Keratinocyte (primary cell): Measurements from ENCODE around the gene SLC22A12. TPM values are rescaled to one million over a fixed set of nuclear protein-coding genes. Genes with fewer than 3 reads are reported as not detected.

ENCODE experiments used
- DNase-seq: peaks from one replicate; pipeline ENCODE4 v3.0.0-alpha.2; 2011; ENCODE audit warnings: low read depth, missing footprints, low spot score
- FAIRE-seq: peaks from 2 replicates; lab custom pipeline; 2011; peaks lifted over from hg19 to GRCh38; lab: Jason Lieb, UNC
- H2AFZ ChIP-seq: 2 replicates; pipeline ENCODE4 v1.6.0; 2012; ENCODE audit warnings: low read length, control low read depth, inconsistent platforms; ENCODE audit not compliant: control insufficient read depth
- H3K27ac ChIP-seq: 2 replicates; pipeline ENCODE4 v1.5.1; 2011; ENCODE audit warnings: low read length; ENCODE audit not compliant: control insufficient read depth, insufficient read depth
- H3K27me3 ChIP-seq: 3 replicates; pipeline ENCODE4 v1.6.0; 2011; ENCODE audit warnings: low read length; ENCODE audit not compliant: control insufficient read depth, insufficient read depth; ENCODE audit errors: extremely low read depth
- H3K36me3 ChIP-seq, 2 experiments: 2 replicates in 1 of 2; 3 replicates in 1 of 2; pipeline ENCODE4 v1.5.1; 2011; ENCODE audit warnings: low read length in 2 of 2, mild to moderate bottlenecking in 1 of 2; ENCODE audit not compliant: control insufficient read depth in 2 of 2, insufficient read depth in 2 of 2; ENCODE audit errors: extremely low read depth in 1 of 2
- H3K4me1 ChIP-seq: 3 replicates; pipeline ENCODE4 v1.5.1; 2011; ENCODE audit warnings: low read length; ENCODE audit not compliant: control insufficient read depth, insufficient read depth; ENCODE audit errors: extremely low read depth
- H3K4me2 ChIP-seq: 3 replicates; pipeline ENCODE4 v1.6.0; 2011; ENCODE audit warnings: low read depth, low read length; ENCODE audit not compliant: control insufficient read depth, insufficient read depth; ENCODE audit errors: extremely low read depth
- H3K4me3 ChIP-seq, 3 experiments: fragments of 200-600 bp in 1 of 3; sonication (generic) in 1 of 3; 2 replicates in 2 of 3; 3 replicates in 1 of 3; pipeline ENCODE4 v1.5.1; 2011 to 2016; ENCODE audit warnings: low read length in 3 of 3, mild to moderate bottlenecking in 3 of 3, control low read depth in 2 of 3, inconsistent platforms in 1 of 3, low read depth in 1 of 3, mixed read lengths in 1 of 3, mixed run types in 1 of 3, moderate library complexity in 1 of 3; ENCODE audit not compliant: control insufficient read depth in 2 of 3, insufficient read depth in 2 of 3; ENCODE audit errors: extremely low read depth in 1 of 3
- H3K79me2 ChIP-seq: 2 replicates; pipeline ENCODE4 v1.6.0; 2012; ENCODE audit warnings: low read length; ENCODE audit not compliant: control insufficient read depth, insufficient read depth
- H3K9ac ChIP-seq: 3 replicates; pipeline ENCODE4 v1.6.0; 2011; ENCODE audit warnings: low read length; ENCODE audit not compliant: control insufficient read depth, insufficient read depth; ENCODE audit errors: extremely low read depth
- H3K9me1 ChIP-seq: 3 replicates; pipeline ENCODE4 v1.6.0; 2011; ENCODE audit warnings: low read length; ENCODE audit not compliant: control insufficient read depth, insufficient read depth; ENCODE audit errors: extremely low read depth
- H3K9me3 ChIP-seq: 2 replicates; pipeline ENCODE4 v1.5.1; 2012; ENCODE audit warnings: low read depth, low read length; ENCODE audit not compliant: control insufficient read depth
- H4K20me1 ChIP-seq: 3 replicates; pipeline ENCODE4 v1.6.0; 2011; ENCODE audit warnings: low read length; ENCODE audit not compliant: control insufficient read depth, insufficient read depth; ENCODE audit errors: extremely low read depth
- EZH2 ChIP-seq: IDR thresholded peaks from one replicate; pipeline ENCODE4 v1.6.1; 2012; ENCODE audit warnings: inconsistent platforms, mild to moderate bottlenecking, low read length, moderate library complexity
- dilution Hi-C: fragments of 300-500 bp; cut with MboI; formaldehyde crosslinking; loops from one replicate; pipeline ENCODE4 v1.7.0; 2020; ENCODE audit warnings: low sequenced_read_pairs; ENCODE audit not compliant: extremely low pct_ligation_motif_present
- polyA plus RNA-seq, 5 experiments: library from polyadenylated mRNA; depleted of rRNA in 3 of 5; stranded (reverse) in 3 of 5; stranded (forward) in 1 of 5; unstranded in 1 of 5; fragments of >200 nt; gene quantifications; 1 replicate in 1 of 5; 2 replicates in 3 of 5; 3 replicates in 1 of 5; pipeline versions ENCODE4 v1.2.1 to v1.2.3, GENCODE V29; 2011 to 2012; ENCODE audit warnings: missing spikeins in 2 of 5, low read depth in 1 of 5, low replicate concordance in 1 of 5
- TF ChIP-seq, protein P1 (sequence below), 3 experiments: IDR thresholded peaks in 1 of 3; conservative IDR thresholded peaks in 1 of 3; optimal IDR thresholded peaks in 1 of 3; 2 replicates in 2 of 3; 3 replicates in 1 of 3; pipeline versions ENCODE3 to v1.5.1; 2011; ENCODE audit warnings: low read length in 3 of 3, mild to moderate bottlenecking in 3 of 3, moderate library complexity in 2 of 3, control low read depth in 1 of 3, inconsistent platforms in 1 of 3; ENCODE audit not compliant: insufficient read depth in 2 of 3; ENCODE audit errors: extremely low read depth in 1 of 3

Gene SLC22A12
- polyA plus RNA-seq, 1 donor (not counting 4 experiments of a cell fraction or from before 2014, with no cell fraction given) = not detected

DNA sequence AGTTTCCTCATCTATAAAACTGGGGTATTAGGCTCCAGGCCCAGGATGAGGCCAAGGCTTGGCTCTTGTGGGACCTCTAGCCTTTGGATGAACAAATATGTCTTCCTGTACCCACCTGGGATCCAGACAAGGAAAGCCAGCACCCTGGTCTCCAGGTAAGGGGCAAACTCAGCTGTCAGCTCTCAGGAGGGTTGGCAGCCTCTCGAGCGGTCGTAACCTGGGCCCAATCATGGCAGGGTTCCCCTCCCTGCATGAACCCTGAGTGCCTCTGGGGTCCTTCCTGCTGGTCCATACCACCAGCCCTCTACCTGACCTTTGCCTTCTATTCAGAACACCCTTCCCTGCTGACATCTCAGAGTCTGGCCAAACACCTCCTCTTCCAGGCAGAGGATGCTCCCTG is 19.6 kb downstream of the SLC22A12 start:
- no peak overlapping the region for H3K4me3 ChIP-seq
- no peak overlapping the region for H2AFZ ChIP-seq
- H4K20me1 ChIP-seq = no peaks in the 10 kb centered on the region
- dilution Hi-C loops = no loop called here
- no peaks in the 10 kb centered on the region for H3K9me1 ChIP-seq
- no peak for FAIRE-seq
- no peaks in the 10 kb centered on the region for H3K79me2 ChIP-seq
- no peak overlapping the region for H3K4me2 ChIP-seq
- no peak for TF ChIP-seq EZH2
- TF ChIP-seq, protein P1, sequence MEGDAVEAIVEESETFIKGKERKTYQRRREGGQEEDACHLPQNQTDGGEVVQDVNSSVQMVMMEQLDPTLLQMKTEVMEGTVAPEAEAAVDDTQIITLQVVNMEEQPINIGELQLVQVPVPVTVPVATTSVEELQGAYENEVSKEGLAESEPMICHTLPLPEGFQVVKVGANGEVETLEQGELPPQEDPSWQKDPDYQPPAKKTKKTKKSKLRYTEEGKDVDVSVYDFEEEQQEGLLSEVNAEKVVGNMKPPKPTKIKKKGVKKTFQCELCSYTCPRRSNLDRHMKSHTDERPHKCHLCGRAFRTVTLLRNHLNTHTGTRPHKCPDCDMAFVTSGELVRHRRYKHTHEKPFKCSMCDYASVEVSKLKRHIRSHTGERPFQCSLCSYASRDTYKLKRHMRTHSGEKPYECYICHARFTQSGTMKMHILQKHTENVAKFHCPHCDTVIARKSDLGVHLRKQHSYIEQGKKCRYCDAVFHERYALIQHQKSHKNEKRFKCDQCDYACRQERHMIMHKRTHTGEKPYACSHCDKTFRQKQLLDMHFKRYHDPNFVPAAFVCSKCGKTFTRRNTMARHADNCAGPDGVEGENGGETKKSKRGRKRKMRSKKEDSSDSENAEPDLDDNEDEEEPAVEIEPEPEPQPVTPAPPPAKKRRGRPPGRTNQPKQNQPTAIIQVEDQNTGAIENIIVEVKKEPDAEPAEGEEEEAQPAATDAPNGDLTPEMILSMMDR (optimal IDR thresholded peaks at IDR 0.05 in 1 of 3, IDR thresholded peaks at IDR 0.05 in 1 of 3, conservative IDR thresholded peaks at IDR 0.05 in 1 of 3; ENCODE audit: extremely low read depth in 1 of 3, insufficient read depth in 2 of 3, low read length in 3 of 3) = no peak
- no peak for DNase-seq
- H3K9me3 ChIP-seq = no peaks in the 10 kb centered on the region
- H3K36me3 ChIP-seq = no peaks in the 10 kb centered on the region
- peaks cover 42% of the 10 kb centered on the region for H3K27me3 ChIP-seq
- H3K27ac ChIP-seq = no peak overlapping the region
- H3K4me1 ChIP-seq = no peaks in the 10 kb centered on the region
- H3K9ac ChIP-seq = no peak overlapping the region

DNA sequence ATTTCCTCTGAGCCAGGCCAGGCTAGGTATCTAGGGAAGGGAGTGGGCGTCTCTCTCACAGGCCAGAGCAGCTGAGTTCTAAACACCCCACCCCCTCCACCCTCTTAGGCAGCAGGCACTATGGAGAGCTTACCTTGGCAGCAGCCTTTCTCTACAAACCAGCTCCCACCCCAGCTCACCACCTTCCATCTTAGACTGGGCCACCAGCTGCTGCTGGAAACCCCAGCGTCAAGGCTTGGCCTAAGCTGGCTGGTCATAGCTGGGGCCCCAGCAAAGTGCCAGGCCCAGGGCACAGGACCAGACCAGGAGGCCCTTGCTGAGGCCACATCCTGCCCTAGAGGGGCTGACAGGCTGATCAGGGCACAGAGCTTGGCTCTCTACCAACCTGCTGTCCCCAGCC is 20.2 kb downstream of the SLC22A12 start:
- H3K9me3 ChIP-seq = no peaks in the 10 kb centered on the region
- H3K4me2 ChIP-seq = no peak overlapping the region
- H3K4me3 ChIP-seq = no peak overlapping the region
- FAIRE-seq = no peak
- H3K9me1 ChIP-seq = no peaks in the 10 kb centered on the region
- H3K4me1 ChIP-seq = no peaks in the 10 kb centered on the region
- no peak overlapping the region for H2AFZ ChIP-seq
- peaks cover 38% of the 10 kb centered on the region for H3K27me3 ChIP-seq
- no peaks in the 10 kb centered on the region for H3K79me2 ChIP-seq
- TF ChIP-seq EZH2 = no peak
- TF ChIP-seq, protein P1 (optimal IDR thresholded peaks at IDR 0.05 in 1 of 3, IDR thresholded peaks at IDR 0.05 in 1 of 3, conservative IDR thresholded peaks at IDR 0.05 in 1 of 3; ENCODE audit: extremely low read depth in 1 of 3, insufficient read depth in 2 of 3, low read length in 3 of 3) = no peak
- no peak overlapping the region for H3K9ac ChIP-seq
- DNase-seq = no peak
- H4K20me1 ChIP-seq = no peaks in the 10 kb centered on the region
- no peak overlapping the region for H3K27ac ChIP-seq
- H3K36me3 ChIP-seq = no peaks in the 10 kb centered on the region
- dilution Hi-C loops = no loop called here
